RKO (cell line): Measurements from ENCODE around the gene ISOC2.
"Not testable (repeated sequence)": the region's sequence is repeated elsewhere in the genome, so short reads cannot be mapped to it uniquely, and the experiment has no call there.

Experiments
- DNase-seq: peaks from one replicate; pipeline ENCODE4 v3.0.0-alpha.2; 2016; ENCODE audit warnings: low spot score

The ISOC2 gene

GRCh38 chr19:55440411-55441105, 20.9 kb downstream of the ISOC2 start:
- DNase-seq, result no peak

- DNase-seq, result no peak
Observed at GRCh38 chr19:55439052-55439451, 22.4 kb downstream of the ISOC2 start.

GRCh38 chr19:55437410-55437809, 24.0 kb downstream of the ISOC2 start:
- DNase-seq, result peak; percentile 85

- DNase-seq, result no peak
Observed at GRCh38 chr19:55436847-55437246, 24.6 kb downstream of the ISOC2 start.

GRCh38 chr19:55435020-55435419, 26.4 kb downstream of the ISOC2 start:
- DNase-seq, result no peak

GRCh38 chr19:55434356-55434919, 27.0 kb downstream of the ISOC2 start:
- no peak for DNase-seq

GRCh38 chr19:55433292-55433691, 28.1 kb downstream of the ISOC2 start:
- DNase-seq, result no peak

- no peak for DNase-seq
Observed at GRCh38 chr19:55432241-55432959, 29.0 kb downstream of the ISOC2 start.

- DNase-seq, result no peak
Observed at GRCh38 chr19:55431183-55431582, 30.3 kb downstream of the ISOC2 start.

GRCh38 chr19:55426042-55426441, 35.4 kb downstream of the ISOC2 start:
- no peak for DNase-seq

GRCh38 chr19:55424518-55424917, 36.9 kb downstream of the ISOC2 start:
- DNase-seq, result no peak

- DNase-seq, result no peak
Observed at GRCh38 chr19:55423225-55424005, 38.0 kb downstream of the ISOC2 start.

GRCh38 chr19:55421281-55421680, 40.2 kb downstream of the ISOC2 start:
- not testable (repeated sequence) for DNase-seq

- no peak for DNase-seq
Observed at GRCh38 chr19:55419624-55420236, 41.7 kb downstream of the ISOC2 start.

GRCh38 chr19:55419103-55419502, 42.3 kb downstream of the ISOC2 start:
- no peak for DNase-seq

GRCh38 chr19:55418185-55418584, 43.3 kb downstream of the ISOC2 start:
- peak; percentile 91 for DNase-seq

GRCh38 chr19:55410168-55410567, 51.3 kb downstream of the ISOC2 start:
- DNase-seq, result no peak

- DNase-seq, result not testable (repeated sequence)
Observed at GRCh38 chr19:55409179-55409578, 52.3 kb downstream of the ISOC2 start.

- DNase-seq, result no peak
Observed at GRCh38 chr19:55408533-55408872, 52.9 kb downstream of the ISOC2 start.

GRCh38 chr19:55407800-55408532, 53.5 kb downstream of the ISOC2 start:
- DNase-seq, result peak; percentile 99

- DNase-seq, result not testable (repeated sequence)
Observed at GRCh38 chr19:55407550-55407799, 54.0 kb downstream of the ISOC2 start, which contains the start of gene UBE2S. Gene UBE2S (minus strand): TSS chr19:55407788. CDS start chr19:55407589, 199 bp downstream.
